K562 (cell line): ENCODE results near the gene EMC1. TPM values are rescaled to one million over a fixed set of nuclear protein-coding genes. Genes with fewer than 3 reads are reported as not detected.

Experiments
- CEBPG ChIP-seq, 3 experiments: fragments of 200-800 bp in 1 of 3; sonication (Bioruptor generic) in 1 of 3; sonication (generic) in 1 of 3; formaldehyde crosslinking in 1 of 3; IDR thresholded peaks in 2 of 3; conservative IDR thresholded peaks in 1 of 3; 2 replicates each; pipeline versions ENCODE4 v1.6.1 to v1.8.0; 2016 to 2022; ENCODE audit warnings: missing compliant biosample characterization in 2 of 3, missing genetic modification characterization in 2 of 3, mild to moderate bottlenecking in 1 of 3, missing genetic modification reagents in 1 of 3
- CREBBP ChIP-seq: IDR thresholded peaks from one replicate; pipeline ENCODE4 v1.6.1; 2012; ENCODE audit warnings: low read depth, mild to moderate bottlenecking, control low read depth, inconsistent platforms, low read length
- KDM1A ChIP-seq, 2 experiments: fragments of 450-650 bp; IDR thresholded peaks; 2 replicates each; pipeline ENCODE4 v1.6.1; 2016; ENCODE audit warnings: mild to moderate bottlenecking in 2 of 2
- NFE2L1 ChIP-seq: fragments of 450-650 bp; IDR thresholded peaks from 2 replicates; pipeline ENCODE4 v1.6.1; 2016; ENCODE audit warnings: missing genetic modification characterization, low read depth, mild to moderate bottlenecking, missing compliant biosample characterization, moderate library complexity, borderline replicate concordance
- POLR2G ChIP-seq: fragments of 200-400 bp; formaldehyde crosslinking; IDR thresholded peaks from 2 replicates; pipeline ENCODE4 v1.6.1; 2017; ENCODE audit warnings: low read depth, mild to moderate bottlenecking, antibody characterized with exemption, low read length, moderate library complexity
- polyA plus RNA-seq, 8 experiments: library from polyadenylated mRNA; depleted of rRNA in 4 of 8; stranded (reverse) in 5 of 8; unstranded in 3 of 8; fragments of >200 nt; fragmentation: Nextera tagmentation in 2 of 8; fragmentation: Illumina TruSeq in 1 of 8; extraction: Ambion mirVana in 2 of 8; extraction: Trizol in 1 of 8; gene quantifications; 2 replicates each; pipeline versions ENCODE4 v1.2.1 to v1.2.3, GENCODE V29; 2011 to 2014; ENCODE audit warnings: inconsistent platforms in 1 of 8, missing spikeins in 1 of 8
- total RNA-seq, 7 experiments: library from RNA; depleted of rRNA in 6 of 7; stranded (reverse); fragments of >200 nt in 6 of 7; fragmentation: Illumina TruSeq in 2 of 7; extraction: Trizol in 2 of 7; gene quantifications; 2 replicates each; pipeline versions ENCODE4 v1.2.1 to v1.2.3, GENCODE V29; 2011 to 2021; ENCODE audit warnings: low replicate concordance in 1 of 7
- TF ChIP-seq, protein P1 (sequence below): fragments of 250-450 bp; sonication (Bioruptor Pico); IDR thresholded peaks from 2 replicates; pipeline ENCODE4 v1.4.0; 2020; ENCODE audit warnings: mild to moderate bottlenecking, moderate library complexity
- TF ChIP-seq, protein P2 (sequence below): sonication (generic); formaldehyde crosslinking; IDR thresholded peaks from 2 replicates; pipeline ENCODE4 v1.8.1; 2023; ENCODE audit warnings: mild to moderate bottlenecking, missing genetic modification reagents
- TF ChIP-seq, protein P3 (sequence below): fragments of 250-450 bp; sonication (Bioruptor Pico); IDR thresholded peaks from 2 replicates; pipeline ENCODE4 v1.5.0; 2021

Gene EMC1
- total and polyA plus RNA-seq, 9 of the 15 experiments (the other 6 are each of a cell fraction or from before 2014, with no cell fraction given): 17.8 to 88.2 (median 37.4) TPM

DNA sequence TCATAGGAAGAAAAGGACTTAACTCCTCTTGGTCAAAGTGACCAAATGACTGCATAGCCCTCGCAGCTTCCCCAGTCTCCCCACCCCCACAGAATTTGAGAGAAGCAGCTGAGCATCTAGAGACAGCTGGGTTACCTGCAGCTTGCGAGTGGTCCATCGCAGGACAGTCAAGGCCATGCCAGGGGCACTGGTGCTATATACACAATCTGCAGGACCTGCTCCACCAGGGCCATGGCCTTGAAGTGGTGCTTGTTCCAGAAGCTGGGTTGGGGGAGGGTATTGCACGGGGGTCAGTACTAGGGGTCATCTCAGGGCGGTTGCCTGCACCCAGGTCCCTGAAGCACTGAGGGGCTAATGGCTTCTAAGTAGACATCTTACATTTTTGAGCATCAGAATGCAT lies 10.7 kb upstream of the EMC1 start (continued):
- TF ChIP-seq, protein P1, sequence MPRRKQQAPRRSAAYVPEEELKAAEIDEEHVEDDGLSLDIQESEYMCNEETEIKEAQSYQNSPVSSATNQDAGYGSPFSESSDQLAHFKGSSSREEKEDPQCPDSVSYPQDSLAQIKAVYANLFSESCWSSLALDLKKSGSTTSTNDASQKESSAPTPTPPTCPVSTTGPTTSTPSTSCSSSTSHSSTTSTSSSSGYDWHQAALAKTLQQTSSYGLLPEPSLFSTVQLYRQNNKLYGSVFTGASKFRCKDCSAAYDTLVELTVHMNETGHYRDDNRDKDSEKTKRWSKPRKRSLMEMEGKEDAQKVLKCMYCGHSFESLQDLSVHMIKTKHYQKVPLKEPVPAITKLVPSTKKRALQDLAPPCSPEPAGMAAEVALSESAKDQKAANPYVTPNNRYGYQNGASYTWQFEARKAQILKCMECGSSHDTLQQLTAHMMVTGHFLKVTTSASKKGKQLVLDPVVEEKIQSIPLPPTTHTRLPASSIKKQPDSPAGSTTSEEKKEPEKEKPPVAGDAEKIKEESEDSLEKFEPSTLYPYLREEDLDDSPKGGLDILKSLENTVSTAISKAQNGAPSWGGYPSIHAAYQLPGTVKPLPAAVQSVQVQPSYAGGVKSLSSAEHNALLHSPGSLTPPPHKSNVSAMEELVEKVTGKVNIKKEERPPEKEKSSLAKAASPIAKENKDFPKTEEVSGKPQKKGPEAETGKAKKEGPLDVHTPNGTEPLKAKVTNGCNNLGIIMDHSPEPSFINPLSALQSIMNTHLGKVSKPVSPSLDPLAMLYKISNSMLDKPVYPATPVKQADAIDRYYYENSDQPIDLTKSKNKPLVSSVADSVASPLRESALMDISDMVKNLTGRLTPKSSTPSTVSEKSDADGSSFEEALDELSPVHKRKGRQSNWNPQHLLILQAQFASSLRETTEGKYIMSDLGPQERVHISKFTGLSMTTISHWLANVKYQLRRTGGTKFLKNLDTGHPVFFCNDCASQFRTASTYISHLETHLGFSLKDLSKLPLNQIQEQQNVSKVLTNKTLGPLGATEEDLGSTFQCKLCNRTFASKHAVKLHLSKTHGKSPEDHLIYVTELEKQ: no peak
- no peak for TF ChIP-seq KDM1A (IDR thresholded peaks at IDR 0.05)
- TF ChIP-seq, protein P2, sequence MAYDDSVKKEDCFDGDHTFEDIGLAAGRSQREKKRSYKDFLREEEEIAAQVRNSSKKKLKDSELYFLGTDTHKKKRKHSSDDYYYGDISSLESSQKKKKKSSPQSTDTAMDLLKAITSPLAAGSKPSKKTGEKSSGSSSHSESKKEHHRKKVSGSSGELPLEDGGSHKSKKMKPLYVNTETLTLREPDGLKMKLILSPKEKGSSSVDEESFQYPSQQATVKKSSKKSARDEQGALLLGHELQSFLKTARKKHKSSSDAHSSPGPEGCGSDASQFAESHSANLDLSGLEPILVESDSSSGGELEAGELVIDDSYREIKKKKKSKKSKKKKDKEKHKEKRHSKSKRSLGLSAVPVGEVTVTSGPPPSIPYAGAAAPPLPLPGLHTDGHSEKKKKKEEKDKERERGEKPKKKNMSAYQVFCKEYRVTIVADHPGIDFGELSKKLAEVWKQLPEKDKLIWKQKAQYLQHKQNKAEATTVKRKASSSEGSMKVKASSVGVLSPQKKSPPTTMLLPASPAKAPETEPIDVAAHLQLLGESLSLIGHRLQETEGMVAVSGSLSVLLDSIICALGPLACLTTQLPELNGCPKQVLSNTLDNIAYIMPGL (CRISPR knock-in tag): no peak
- TF ChIP-seq NFE2L1 (tag): no peak
- TF ChIP-seq, protein P3, sequence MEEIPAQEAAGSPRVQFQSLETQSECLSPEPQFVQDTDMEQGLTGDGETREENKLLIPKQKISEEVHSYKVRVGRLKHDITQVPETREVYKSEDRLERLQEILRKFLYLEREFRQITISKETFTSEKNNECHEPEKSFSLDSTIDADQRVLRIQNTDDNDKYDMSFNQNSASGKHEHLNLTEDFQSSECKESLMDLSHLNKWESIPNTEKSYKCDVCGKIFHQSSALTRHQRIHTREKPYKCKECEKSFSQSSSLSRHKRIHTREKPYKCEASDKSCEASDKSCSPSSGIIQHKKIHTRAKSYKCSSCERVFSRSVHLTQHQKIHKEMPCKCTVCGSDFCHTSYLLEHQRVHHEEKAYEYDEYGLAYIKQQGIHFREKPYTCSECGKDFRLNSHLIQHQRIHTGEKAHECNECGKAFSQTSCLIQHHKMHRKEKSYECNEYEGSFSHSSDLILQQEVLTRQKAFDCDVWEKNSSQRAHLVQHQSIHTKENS (CRISPR knock-in tag): no peak
- no peak for TF ChIP-seq CEBPG (CRISPR knock-in tag; IDR thresholded peaks at IDR 0.05)
- no peak for TF ChIP-seq CEBPG (tag; conservative IDR thresholded peaks at IDR 0.05 in 1 of 2, IDR thresholded peaks at IDR 0.05 in 1 of 2)
- TF ChIP-seq CREBBP: no peak
- peak; percentile 44; the same call in 1 of the 2 replicates for TF ChIP-seq POLR2G
